ENCODE measurements around the gene MAP3K7CL. TPM values are rescaled to one million over a fixed set of nuclear protein-coding genes. Genes with fewer than 3 reads are reported as not detected.

MAP3K7CL gene
- total RNA-seq, 4 donors from 2014 or later: 1.5 to 2.6 (median 2.2) TPM

DNA sequence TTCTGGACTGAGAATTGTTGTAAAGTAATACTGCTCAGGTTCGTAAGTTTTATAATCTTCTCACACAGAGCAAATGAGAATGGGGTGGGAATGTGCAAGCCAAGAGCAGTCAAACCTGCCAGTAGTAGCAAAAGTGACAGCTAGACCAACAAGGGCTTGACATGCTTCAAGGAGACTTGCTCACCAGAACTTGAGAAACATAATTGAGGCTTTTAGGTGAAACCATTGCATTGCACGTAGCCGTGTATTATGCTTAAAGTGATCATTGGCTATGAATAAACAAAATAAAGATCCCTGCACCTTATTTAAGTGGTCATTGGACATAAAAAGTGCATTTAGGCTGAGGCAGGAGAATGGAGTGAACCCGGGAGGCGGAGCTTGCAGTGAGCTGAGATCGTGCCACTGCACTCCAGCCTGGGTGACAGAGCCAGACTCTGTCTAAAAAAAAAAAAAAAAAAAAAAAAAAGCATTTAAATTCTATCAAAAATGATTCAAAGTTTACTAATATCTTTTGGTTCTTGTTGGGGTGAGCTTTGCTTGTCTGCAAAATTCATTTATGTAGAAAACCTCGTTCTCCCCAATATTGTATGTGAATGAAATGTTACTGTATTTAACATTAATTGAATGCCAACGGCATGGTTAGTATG, 45.2 kb upstream of the MAP3K7CL start:
- H3K27me3 ChIP-seq: no peaks in the 10 kb centered on the region
- no peak for TF ChIP-seq POLR2AphosphoS5 (IDR thresholded peaks at IDR 0.05)
- TF ChIP-seq, protein P1, sequence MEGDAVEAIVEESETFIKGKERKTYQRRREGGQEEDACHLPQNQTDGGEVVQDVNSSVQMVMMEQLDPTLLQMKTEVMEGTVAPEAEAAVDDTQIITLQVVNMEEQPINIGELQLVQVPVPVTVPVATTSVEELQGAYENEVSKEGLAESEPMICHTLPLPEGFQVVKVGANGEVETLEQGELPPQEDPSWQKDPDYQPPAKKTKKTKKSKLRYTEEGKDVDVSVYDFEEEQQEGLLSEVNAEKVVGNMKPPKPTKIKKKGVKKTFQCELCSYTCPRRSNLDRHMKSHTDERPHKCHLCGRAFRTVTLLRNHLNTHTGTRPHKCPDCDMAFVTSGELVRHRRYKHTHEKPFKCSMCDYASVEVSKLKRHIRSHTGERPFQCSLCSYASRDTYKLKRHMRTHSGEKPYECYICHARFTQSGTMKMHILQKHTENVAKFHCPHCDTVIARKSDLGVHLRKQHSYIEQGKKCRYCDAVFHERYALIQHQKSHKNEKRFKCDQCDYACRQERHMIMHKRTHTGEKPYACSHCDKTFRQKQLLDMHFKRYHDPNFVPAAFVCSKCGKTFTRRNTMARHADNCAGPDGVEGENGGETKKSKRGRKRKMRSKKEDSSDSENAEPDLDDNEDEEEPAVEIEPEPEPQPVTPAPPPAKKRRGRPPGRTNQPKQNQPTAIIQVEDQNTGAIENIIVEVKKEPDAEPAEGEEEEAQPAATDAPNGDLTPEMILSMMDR (IDR thresholded peaks at IDR 0.05): no peak
- H3K4me1 ChIP-seq: peaks cover 0 to 10% (median 0%) of the 10 kb centered on the region in 3 donors
- no peak overlapping the region for H3K27ac ChIP-seq
- no peaks in the 10 kb centered on the region for H3K36me3 ChIP-seq
- WGBS, 2 donors (ENCODE audit: low coverage in 1 of 2): 82 to 84% methylated on average over 5 to 8 of the region's 8 CpGs
- no peak overlapping the region for H3K4me3 ChIP-seq
- no peaks in the 10 kb centered on the region for H3K9me3 ChIP-seq
- no peak for ATAC-seq

DNA sequence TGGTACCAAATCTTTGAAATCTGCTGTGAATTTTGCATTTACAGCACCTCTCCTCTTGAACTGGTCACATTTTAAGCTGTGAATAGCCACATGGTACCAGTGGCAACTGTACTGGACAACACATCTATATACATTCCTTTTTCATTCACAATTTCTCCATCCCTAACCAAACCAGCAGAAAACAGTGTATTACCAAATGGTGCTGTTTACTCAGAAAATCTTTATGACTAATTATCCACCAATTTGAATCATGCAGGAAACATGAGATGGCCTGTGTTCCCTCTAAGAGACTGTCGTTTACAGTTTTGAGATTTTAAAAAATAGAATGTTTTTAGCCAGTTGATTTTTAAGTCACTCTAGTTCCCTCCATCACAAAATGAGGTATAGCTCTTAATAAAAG, 39.4 kb upstream of the MAP3K7CL start:
- H3K27ac ChIP-seq: no peak overlapping the region

DNA sequence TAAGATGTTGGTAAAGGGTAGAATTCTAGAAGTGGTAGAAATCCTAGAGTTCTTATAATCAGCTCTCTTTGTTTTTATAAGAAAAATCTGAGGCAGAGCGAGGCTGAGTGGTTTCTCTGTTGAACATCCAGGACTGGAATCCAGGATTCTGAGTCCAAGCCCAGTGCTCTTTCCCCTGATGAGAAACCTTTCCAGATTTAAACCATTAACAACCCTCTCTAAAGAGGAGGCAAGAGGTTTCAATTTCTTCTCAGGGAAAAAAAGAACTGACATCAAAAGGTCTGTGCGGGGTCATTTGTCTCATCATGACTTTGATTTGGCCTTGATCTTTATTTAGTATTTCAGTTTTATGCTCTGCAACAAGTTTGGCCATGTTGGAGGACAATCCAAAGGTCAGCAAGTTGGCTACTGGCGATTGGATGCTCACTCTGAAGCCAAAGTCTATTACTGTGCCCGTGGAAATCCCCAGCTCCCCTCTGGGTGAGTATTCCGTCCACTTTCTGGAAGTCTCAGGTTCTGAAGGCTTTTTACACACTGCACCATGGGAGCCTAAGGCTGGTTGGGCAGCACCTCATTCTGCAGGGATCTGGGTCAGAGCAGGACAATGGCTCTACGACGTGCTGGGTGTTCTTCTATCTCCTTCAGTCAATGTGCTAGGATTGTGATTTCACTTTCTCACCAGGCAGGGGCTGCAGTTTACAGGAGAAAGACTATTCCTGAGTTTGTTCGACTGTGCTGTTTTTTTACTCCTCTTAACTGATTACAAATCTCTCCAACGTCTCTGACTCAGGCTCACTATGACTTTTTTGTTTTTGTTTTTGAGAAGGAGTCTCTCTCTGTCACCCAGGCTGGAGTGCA, 38.1 kb upstream of the MAP3K7CL start:
- ATAC-seq: no peak
- Histone ChIP-seq H3K27me3 (no peaks in the 10 kb centered on the region), H3K4me3 (no peak overlapping the region), H3K36me3 (no peaks in the 10 kb centered on the region), H3K4me1 (peaks cover 0 to 18% (median 0%) of the 10 kb centered on the region in 3 donors), H3K27ac (no peak overlapping the region), H3K9me3 (no peaks in the 10 kb centered on the region)
- TF ChIP-seq POLR2A (IDR thresholded peaks at IDR 0.05) (no peak), EP300 (IDR thresholded peaks at IDR 0.05) (no peak), POLR2AphosphoS5 (IDR thresholded peaks at IDR 0.05) (no peak)
- TF ChIP-seq, protein P1 (IDR thresholded peaks at IDR 0.05): no peak
- 37 to 64% methylated on average over 5 to 6 of the region's 9 CpGs for WGBS, 2 donors (ENCODE audit: low coverage in 1 of 2)

More for the DNA sequence above, 39.4 kb upstream of the MAP3K7CL start:
- Histone ChIP-seq H3K27me3 (no peaks in the 10 kb centered on the region), H3K4me3 (no peak overlapping the region), H3K36me3 (no peaks in the 10 kb centered on the region), H3K4me1 (peaks cover 0 to 18% (median 0%) of the 10 kb centered on the region in 3 donors), H3K9me3 (no peaks in the 10 kb centered on the region)
- no peak for TF ChIP-seq POLR2AphosphoS5 (IDR thresholded peaks at IDR 0.05)
- no peak for TF ChIP-seq POLR2A (IDR thresholded peaks at IDR 0.05)
- no peak for TF ChIP-seq EP300 (IDR thresholded peaks at IDR 0.05)
- TF ChIP-seq, protein P1 (IDR thresholded peaks at IDR 0.05): no peak
- no peak for ATAC-seq
- 17 to 60% methylated on average over 1 of the region's 1 CpG for WGBS, 2 donors (ENCODE audit: low coverage in 1 of 2)

DNA sequence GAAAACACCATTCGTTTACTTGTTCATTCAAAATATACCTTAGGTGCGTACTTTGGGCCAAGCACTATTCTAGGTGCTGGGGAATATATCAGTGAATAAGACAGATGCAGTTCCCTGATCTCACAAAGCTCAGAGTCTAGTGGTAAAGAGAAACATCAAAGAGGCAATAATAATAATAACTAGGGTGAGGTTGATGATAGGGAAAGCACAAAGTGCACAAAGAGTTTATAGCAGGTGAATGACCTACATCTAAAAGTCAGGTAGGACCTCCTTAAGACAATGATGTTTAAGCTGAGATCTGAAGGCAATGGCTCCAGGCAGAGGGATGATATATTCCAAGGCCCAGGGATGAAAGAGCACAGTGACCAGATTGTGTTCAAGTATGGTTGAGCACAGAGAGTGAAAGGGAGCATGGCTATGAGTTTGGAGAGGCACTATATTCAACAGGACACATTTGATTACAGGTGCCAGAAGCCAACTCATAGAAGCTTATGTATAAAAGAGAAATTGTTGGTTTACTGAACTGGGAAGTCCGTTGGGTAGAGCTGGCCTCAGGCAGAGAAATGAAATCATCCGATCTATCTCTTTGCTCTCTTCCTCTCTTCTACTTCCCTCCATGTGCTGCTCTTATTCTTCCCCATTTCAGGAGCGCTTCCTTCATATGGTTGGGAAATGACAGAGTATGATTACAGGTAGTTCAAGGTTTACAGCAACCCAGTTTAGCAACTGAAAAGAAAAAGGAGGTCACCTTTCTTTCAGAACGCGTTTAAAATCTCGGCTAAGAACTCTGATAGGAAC, 34.0 kb upstream of the MAP3K7CL start:
- Histone ChIP-seq H3K9me3 (no peaks in the 10 kb centered on the region), H3K36me3 (no peaks in the 10 kb centered on the region), H3K4me1 (peaks cover 0 to 5% (median 0%) of the 10 kb centered on the region in 3 donors), H3K27ac (no peak overlapping the region), H3K27me3 (no peaks in the 10 kb centered on the region), H3K4me3 (no peak overlapping the region)
- no peak for TF ChIP-seq POLR2A (IDR thresholded peaks at IDR 0.05)
- TF ChIP-seq EP300 (IDR thresholded peaks at IDR 0.05): no peak
- TF ChIP-seq POLR2AphosphoS5 (IDR thresholded peaks at IDR 0.05): no peak
- TF ChIP-seq, protein P1 (IDR thresholded peaks at IDR 0.05): no peak
- WGBS, 2 donors (ENCODE audit: low coverage in 1 of 2): 82 to 86% methylated on average over 7 to 8 of the region's 8 CpGs
- ATAC-seq: no peak
